DND-41 (cell line): ENCODE results near the gene RPUSD3.
"Not testable (repeated sequence)": the region's sequence is repeated elsewhere in the genome, so short reads cannot be mapped to it uniquely, and the experiment has no call there.

Experiments used
- ATAC-seq: fragments of 200-7000 bp; cut with Tn5 transposase; 3 replicates; pipeline ENCODE4 v1.9.1; 2021; ENCODE audit warnings: low read depth; ENCODE audit not compliant: insufficient read depth
- DNase-seq: peaks from one replicate; pipeline ENCODE4 v3.0.0-alpha.2; 2020
- H2AFZ ChIP-seq: 2 replicates; pipeline ENCODE4 v1.6.0; 2012; ENCODE audit warnings: low read depth, low read length
- H3K27ac ChIP-seq: 2 replicates; pipeline ENCODE4 v1.5.1; 2012; ENCODE audit warnings: low read length, inconsistent platforms
- H3K27me3 ChIP-seq: fragments of 200-600 bp; sonication (generic); 2 replicates; pipeline ENCODE4 v1.6.0; 2012; ENCODE audit warnings: low read length, mild to moderate bottlenecking, inconsistent platforms; ENCODE audit not compliant: insufficient read depth, poor library complexity
- H3K36me3 ChIP-seq: 2 replicates; pipeline ENCODE4 v1.5.1; 2012; ENCODE audit warnings: low read length, inconsistent platforms; ENCODE audit not compliant: insufficient read depth
- H3K4me1 ChIP-seq: 2 replicates; pipeline ENCODE4 v1.5.1; 2012; ENCODE audit warnings: mild to moderate bottlenecking, low read length; ENCODE audit not compliant: insufficient read depth
- H3K4me2 ChIP-seq: 2 replicates; pipeline ENCODE4 v1.6.0; 2012; ENCODE audit warnings: mild to moderate bottlenecking, moderate library complexity, low read length, inconsistent platforms; ENCODE audit not compliant: insufficient read depth
- H3K4me3 ChIP-seq, 2 experiments: fragments of 200-600 bp in 1 of 2; shearing (Covaris generic) in 1 of 2; 2 replicates each; pipeline ENCODE4 v1.5.1; 2012 to 2016; ENCODE audit warnings: inconsistent platforms in 2 of 2, low read length in 2 of 2, mild to moderate bottlenecking in 2 of 2, low read depth in 1 of 2, moderate library complexity in 1 of 2
- H3K79me2 ChIP-seq: 2 replicates; pipeline ENCODE4 v1.6.0; 2012; ENCODE audit warnings: low read length, inconsistent platforms; ENCODE audit not compliant: insufficient read depth
- H3K9ac ChIP-seq: 2 replicates; pipeline ENCODE4 v1.6.0; 2012; ENCODE audit warnings: low read depth, mild to moderate bottlenecking, inconsistent platforms, low read length, moderate library complexity
- H3K9me3 ChIP-seq: 2 replicates; pipeline ENCODE4 v1.5.1; 2012; ENCODE audit warnings: low read length, moderate library complexity, mild to moderate bottlenecking, inconsistent platforms; ENCODE audit not compliant: insufficient read depth, severe bottlenecking
- H4K20me1 ChIP-seq: 2 replicates; pipeline ENCODE4 v1.6.0; 2012; ENCODE audit warnings: low read length; ENCODE audit not compliant: insufficient read depth
- CTCF ChIP-seq: IDR thresholded peaks from 2 replicates; pipeline ENCODE4 v1.5.1; 2012; ENCODE audit warnings: borderline replicate concordance, low read length, moderate library complexity, mild to moderate bottlenecking; ENCODE audit not compliant: poor library complexity, severe bottlenecking; ENCODE audit errors: extremely low read depth
- EZH2 ChIP-seq: IDR thresholded peaks from 3 replicates; pipeline ENCODE4 v1.6.1; 2012; ENCODE audit warnings: borderline replicate concordance, low read depth, mild to moderate bottlenecking, moderate library complexity, low read length, inconsistent platforms; ENCODE audit not compliant: severe bottlenecking

The RPUSD3 gene

GRCh38 chr3:9861201-9861600 lies 17.4 kb upstream of the RPUSD3 start:
- Histone ChIP-seq H4K20me1 (no peaks in the 10 kb centered on the region), H3K27me3 (no peaks in the 10 kb centered on the region), H3K79me2 (no peaks in the 10 kb centered on the region), H3K27ac (no peak overlapping the region), H2AFZ (no peak overlapping the region), H3K4me1 (no peaks in the 10 kb centered on the region), H3K9ac (no peak overlapping the region), H3K4me3 (no peak overlapping the region), H3K9me3 (no peaks in the 10 kb centered on the region), H3K36me3 (no peaks in the 10 kb centered on the region), H3K4me2 (no peak overlapping the region)
- no peak for TF ChIP-seq EZH2
- TF ChIP-seq CTCF = no peak
- DNase-seq (no peak), ATAC-seq (no peak)

GRCh38 chr3:9859530-9860025 lies 15.8 kb upstream of the RPUSD3 start:
- no peaks in the 10 kb centered on the region for H4K20me1 ChIP-seq
- no peak overlapping the region for H3K9ac ChIP-seq
- H3K36me3 ChIP-seq = no peaks in the 10 kb centered on the region
- H3K4me2 ChIP-seq = no peak overlapping the region
- no peak overlapping the region for H3K27ac ChIP-seq
- no peak for ATAC-seq
- no peak overlapping the region for H3K4me3 ChIP-seq
- H3K27me3 ChIP-seq = no peaks in the 10 kb centered on the region
- no peak for DNase-seq
- no peaks in the 10 kb centered on the region for H3K79me2 ChIP-seq
- no peaks in the 10 kb centered on the region for H3K9me3 ChIP-seq
- no peak overlapping the region for H2AFZ ChIP-seq
- H3K4me1 ChIP-seq = no peaks in the 10 kb centered on the region
- TF ChIP-seq EZH2 = no peak

GRCh38 chr3:9855594-9855993 lies 11.8 kb upstream of the RPUSD3 start:
- no peak for DNase-seq

GRCh38 chr3:9854291-9854940 lies 10.6 kb upstream of the RPUSD3 start:
- not testable (repeated sequence) for H3K79me2 ChIP-seq, H3K4me1 ChIP-seq, H3K27ac ChIP-seq, H3K4me2 ChIP-seq, H4K20me1 ChIP-seq, H3K27me3 ChIP-seq, H3K36me3 ChIP-seq, H3K9me3 ChIP-seq, DNase-seq, H3K4me3 ChIP-seq, H2AFZ ChIP-seq, H3K9ac ChIP-seq, ATAC-seq

More at GRCh38 chr3:9855594-9855993, 11.8 kb upstream of the RPUSD3 start:
- no peak for TF ChIP-seq EZH2
- TF ChIP-seq CTCF = no peak
- Histone ChIP-seq H3K9me3 (no peaks in the 10 kb centered on the region), H3K9ac (no peak overlapping the region), H3K27ac (no peak overlapping the region), H3K4me1 (no peaks in the 10 kb centered on the region), H3K4me2 (no peak overlapping the region), H4K20me1 (no peaks in the 10 kb centered on the region), H3K79me2 (no peaks in the 10 kb centered on the region), H2AFZ (no peak overlapping the region), H3K27me3 (no peaks in the 10 kb centered on the region), H3K4me3 (no peak overlapping the region), H3K36me3 (no peaks in the 10 kb centered on the region)
- ATAC-seq = no peak
